Erythroblast (primary cell): ENCODE measurements around the gene CRYAA.
"Not testable (repeated sequence)": the region's sequence is repeated elsewhere in the genome, so short reads cannot be mapped to it uniquely, and the experiment has no call there.

Source experiments
- DNase-seq, 2 experiments: peaks; one replicate each; lab custom pipeline; 2025; lab: John Stamatoyannopoulos, UW
- GATA1 ChIP-seq: IDR thresholded peaks from 2 replicates; pipeline ENCODE4 v1.6.1; 2011; ENCODE audit warnings: low read depth, mild to moderate bottlenecking, control low read depth, low read length, moderate library complexity
- POLR2A ChIP-seq: IDR thresholded peaks from 2 replicates; pipeline ENCODE4 v1.6.1; 2011; ENCODE audit warnings: mild to moderate bottlenecking, low read length

The CRYAA gene

GRCh38 chr21:43177043-43177906 lies 8.5 kb downstream of the CRYAA start:
- DNase-seq: not testable (repeated sequence)

DNA sequence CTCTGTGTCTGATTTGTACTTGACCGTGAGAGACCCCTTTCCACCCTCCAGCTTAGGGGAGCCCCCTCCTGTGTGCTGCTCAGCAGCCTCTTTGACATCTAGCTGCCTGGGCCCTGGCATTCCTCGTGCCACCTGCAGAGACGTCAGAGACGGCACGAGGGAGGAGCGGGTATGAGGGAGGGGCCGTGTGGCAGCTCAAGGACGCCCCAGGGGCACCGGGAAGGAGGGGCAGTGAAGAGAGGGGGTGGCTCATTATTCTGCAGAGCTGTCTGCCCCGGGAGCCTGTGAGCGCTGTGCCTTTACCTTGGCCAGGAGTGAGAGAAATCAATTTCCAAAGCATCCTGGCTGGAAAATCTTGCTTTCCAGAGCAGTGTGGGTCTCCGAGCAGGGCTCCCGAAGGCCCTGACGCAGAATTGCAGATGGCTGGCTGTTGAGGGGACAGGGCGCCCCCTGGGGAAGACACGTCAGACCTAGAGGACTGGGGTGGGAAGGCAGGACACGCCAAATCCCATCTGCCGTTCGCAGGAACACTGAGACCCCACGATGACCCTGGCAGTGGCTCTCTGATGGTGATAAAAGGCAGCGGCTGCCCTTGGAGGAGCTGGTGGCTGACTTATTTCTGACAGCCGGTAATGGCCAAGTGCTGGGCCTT lies 9.5 kb downstream of the CRYAA start:
- not testable (repeated sequence) for DNase-seq

DNA sequence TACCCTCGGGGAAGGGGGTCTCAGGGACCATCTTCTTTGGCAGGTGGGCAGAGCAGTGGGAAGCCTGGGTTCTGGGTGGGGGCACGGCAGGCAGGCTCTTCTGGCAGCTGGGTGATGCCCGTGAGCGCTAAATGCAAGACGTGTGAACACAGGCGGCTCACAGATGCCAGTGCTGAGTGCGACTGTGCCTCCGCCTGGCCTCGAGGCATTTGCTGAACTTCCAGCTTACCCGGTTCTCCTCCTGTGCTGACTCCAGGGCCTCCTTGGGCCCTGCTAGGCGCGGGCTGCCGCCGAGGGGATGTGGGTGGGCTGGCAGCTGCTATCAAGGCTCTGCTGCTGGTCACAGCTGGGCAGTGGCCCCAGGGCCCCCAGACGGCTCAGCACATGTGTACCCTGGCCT lies 12.2 kb downstream of the CRYAA start:
- DNase-seq: not testable (repeated sequence)

DNA sequence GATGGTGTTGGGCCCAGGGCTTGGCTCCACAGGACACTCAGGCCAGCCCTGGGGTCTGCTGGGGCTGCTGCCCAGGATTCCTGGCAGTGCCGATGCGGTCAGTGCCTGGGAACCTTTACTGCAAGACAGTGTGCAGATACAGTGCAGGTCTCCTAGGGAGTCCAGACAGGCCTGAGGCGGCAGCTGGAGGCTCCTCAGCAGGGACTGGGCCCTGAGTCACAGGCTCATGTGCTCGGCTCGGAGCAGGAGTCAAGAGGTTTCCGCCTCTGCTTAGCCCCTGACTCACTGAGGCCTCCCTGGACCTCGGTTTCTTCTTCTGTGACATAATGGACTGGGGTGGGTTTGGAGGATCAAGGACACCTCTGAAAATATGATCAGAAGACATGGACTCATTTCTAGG lies 18.5 kb downstream of the CRYAA start:
- DNase-seq: not testable (repeated sequence)

- DNase-seq: no peak
- TF ChIP-seq POLR2A: no peak
- no peak for TF ChIP-seq GATA1
These were observed 18.9 kb downstream of the CRYAA start for GRCh38 chr21:43187715-43188114.

DNA sequence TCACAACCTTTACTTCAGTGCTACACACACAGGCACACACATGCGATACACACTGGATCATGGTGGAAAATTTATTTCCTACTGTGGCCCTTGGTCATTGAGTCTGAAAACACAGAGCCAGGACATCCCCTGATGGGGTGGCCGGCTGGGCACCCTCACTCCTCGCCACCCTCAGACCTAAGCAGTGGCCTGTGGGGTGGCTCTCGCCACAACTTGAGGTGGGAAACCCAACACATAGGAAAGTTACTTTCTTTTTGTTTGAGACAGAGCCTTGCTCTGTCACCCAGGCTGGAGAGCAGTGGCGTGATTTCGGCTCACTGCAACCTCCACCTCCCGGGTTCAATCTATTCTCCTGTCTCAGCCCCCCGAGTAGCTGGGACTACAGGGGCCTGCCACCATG lies 19.4 kb downstream of the CRYAA start:
- TF ChIP-seq POLR2A (no peak), GATA1 (no peak)
- DNase-seq: no peak

DNA sequence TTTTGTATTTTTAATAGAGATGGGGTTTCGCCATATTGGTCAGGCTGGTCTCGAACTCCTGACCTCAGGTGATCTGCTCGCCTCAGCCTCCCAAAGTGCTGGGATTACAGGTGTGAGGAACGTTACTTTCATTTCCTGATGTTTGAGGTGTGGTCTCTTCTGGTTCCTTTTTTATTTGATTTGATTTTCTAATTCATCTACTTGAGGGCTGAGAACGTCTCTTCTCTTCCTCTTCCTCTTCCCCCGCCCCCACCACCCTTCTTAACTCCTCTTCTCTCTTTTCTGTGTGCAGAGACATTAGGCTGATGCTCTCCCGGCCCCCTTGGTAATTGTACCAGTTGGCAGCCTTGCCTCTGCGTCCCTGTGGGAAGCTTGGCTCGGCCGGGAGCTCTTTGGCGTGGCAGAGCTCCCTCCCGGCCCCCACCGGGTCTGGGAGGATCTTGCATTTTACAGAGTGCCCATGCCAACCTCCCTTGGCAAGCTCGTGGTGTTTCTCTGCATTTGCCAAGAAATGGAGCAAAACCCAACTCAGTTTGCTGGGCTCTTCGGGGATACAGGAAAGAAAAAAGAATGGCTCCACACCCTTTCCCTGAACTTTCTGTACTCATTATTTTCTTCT lies 19.9 kb downstream of the CRYAA start:
- no peak for DNase-seq
- TF ChIP-seq POLR2A (no peak), GATA1 (no peak)

GRCh38 chr21:43189936-43190335 lies 21.1 kb downstream of the CRYAA start:
- TF ChIP-seq POLR2A (no peak), GATA1 (no peak)
- DNase-seq: no peak

DNA sequence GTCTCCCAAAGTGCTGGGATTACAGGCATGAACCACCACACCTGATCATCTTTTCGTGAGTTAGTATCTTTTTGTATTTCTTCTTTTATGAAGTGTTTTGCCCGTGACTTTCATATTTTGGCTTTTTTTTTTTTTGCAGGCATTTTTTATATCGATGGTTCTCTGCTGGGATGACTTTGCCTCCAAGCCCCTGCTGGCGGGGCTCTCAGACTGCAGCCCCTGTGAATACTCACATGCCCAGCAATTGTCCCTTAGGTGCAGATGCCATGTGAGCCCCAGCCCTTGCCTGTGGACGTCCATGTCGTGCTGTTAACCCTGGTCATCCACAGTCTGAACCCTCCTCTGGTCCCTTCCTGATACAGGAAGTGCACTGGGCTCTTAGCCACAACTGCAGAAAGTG lies 21.7 kb downstream of the CRYAA start:
- TF ChIP-seq GATA1 (no peak), POLR2A (no peak)
- no peak for DNase-seq

DNA sequence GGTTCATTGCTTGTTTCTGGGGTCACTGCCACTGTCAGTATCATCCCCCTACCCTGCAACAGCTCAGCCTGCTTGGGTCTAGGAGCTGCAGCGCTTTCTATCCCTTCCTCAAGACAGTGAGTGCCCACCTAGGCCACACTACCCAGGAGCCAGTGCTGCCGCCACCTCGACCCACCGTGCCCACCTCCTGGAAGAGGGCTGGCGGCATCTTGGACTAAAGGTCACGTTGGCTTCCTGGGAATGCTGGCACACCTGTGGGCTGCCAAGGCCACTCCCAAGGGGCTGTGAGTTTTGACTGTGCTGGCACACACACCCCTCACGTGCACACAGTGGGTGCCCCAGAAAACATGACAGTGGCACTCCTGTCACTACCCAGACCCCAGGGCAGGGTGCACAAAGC lies 22.1 kb downstream of the CRYAA start:
- no peak for TF ChIP-seq GATA1
- no peak for TF ChIP-seq POLR2A
- no peak for DNase-seq

DNA sequence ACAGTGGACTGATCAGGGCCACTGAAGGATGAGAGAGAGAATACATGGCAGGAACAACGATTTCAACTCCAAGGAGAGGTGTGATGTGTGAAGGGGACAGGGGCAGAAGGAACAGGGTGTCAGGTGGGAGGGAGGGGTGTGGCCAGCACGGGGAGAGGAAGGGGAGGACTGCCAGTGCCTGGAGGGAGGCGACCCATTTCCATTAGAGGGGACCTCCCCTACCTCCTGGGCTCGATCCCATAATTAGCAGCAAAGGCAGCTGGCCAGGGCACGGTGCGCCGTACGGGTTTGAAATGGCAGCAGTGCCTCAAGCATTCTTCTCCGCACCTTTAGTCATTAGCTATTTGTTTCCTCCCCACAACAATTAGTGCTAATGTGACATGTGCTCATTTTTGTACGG lies 22.7 kb downstream of the CRYAA start:
- no peak for DNase-seq
- no peak for TF ChIP-seq POLR2A
- no peak for TF ChIP-seq GATA1

DNA sequence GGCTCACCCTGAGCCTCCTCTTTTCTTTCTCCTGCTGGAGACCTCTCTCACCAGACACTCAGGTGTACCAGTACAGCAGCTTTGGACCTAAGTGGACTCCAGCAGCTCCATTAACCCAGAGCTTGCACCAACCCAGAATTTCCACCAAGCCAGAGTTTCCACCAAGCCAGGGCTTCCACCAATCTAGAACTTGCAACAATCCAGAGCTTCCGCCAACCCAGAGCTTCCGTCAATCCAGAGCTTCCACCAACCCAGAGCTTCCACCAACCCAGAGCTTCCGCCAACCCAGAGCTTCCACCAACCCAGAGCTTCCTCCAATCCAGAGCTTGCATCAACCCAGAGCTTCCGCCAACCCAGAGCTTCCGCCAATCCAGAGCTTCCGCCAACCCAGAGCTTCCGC lies 23.2 kb downstream of the CRYAA start:
- no peak for DNase-seq
- TF ChIP-seq POLR2A (no peak), GATA1 (no peak)

DNA sequence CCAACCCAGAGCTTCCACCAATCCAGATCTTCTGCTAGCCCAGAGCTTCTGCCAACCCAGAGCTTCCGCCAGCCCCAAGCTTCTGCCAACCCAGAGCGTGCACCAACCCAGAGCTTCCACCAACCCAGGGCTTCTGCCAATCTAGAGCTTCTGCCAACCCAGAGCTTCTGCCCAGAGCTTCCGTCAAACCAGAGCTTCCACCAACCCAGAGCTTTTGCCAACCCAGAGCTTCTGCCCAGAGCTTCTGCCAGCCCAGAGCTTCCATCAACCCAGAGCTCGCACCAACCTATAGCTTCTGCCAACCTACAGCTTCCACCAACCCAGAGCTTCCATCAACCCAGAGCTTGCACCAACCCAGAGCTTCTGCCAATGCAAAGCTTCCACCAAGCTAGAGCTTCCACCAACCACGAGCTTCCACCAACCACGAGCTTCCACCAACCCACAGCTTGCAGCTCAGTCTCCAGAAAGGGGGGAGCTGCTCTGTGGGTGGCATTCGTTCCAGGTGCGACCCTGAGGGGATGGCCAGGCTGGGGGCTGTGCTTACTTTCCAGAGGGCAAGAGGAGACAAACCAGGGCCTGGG lies 23.8 kb downstream of the CRYAA start:
- TF ChIP-seq GATA1 (no peak), POLR2A (no peak)
- DNase-seq: no peak

- TF ChIP-seq POLR2A (no peak), GATA1 (no peak)
- DNase-seq: no peak
These were observed 24.4 kb downstream of the CRYAA start for GRCh38 chr21:43193088-43193650.
